Measurements from ENCODE around the gene KCNIP1. TPM values are rescaled to one million over a fixed set of nuclear protein-coding genes. Genes with fewer than 3 reads are reported as not detected.

KCNIP1 gene
- total RNA-seq, 1 donor from 2014 or later, result 0.45 TPM

DNA sequence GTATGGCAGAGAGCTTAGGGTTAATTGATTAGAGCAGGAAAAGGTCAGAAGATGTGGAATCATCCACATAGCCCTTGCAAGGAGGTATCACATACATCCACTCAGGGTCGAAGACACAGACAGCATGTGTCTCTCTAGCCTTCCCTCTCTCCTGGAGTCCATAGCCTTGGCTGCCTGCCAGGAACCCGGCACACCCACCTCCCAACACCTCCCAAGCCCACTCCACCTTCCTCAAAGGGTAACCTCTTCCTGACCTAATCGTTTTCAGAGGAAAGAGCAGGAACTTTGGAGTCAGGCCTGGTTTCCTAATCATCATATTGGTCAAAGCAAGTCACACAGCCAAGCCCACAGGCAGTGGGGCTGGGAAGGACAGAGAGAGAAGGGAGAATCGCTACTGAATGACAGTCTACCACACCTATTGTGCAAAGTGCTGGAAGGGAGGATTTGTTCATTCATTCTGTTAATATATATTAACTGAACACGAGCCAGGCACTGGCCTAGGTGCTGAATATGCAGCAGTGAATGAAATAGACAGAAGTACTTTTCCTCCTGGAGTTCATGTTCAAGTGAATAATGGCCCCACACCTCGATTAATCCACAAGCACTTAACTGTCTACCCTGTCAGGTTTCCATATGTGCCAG is 107.8 kb downstream of the KCNIP1 start:
- no peak for FAIRE-seq

DNA sequence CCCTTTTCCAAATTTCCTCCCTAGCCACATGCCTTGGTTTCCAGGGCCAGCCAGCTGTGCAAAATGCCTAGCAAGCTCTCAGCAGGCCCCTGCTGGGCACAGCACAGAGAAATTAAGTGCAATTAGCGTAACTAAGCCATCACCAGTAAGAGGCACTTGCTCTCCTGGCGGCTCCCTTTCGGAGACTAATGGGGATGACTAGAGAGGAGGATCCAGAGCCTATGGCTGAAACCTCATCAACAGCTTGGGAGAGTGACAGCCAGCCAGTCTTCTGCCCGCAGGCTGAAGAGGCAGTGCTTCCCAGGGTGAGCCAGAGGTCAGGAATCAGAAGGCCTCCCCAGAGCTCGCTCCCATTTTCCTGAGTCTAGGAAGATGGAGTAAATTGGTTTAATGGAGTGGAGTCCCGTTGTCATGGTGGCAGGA is 108.4 kb downstream of the KCNIP1 start:
- H3K27me3 ChIP-seq (ENCODE audit: insufficient read depth, low read length), result peaks cover 1% of the 10 kb centered on the region
- Mint-ChIP-seq H3K27me3 (ENCODE audit: low read depth, unreplicated experiment) (peaks cover 46% of the 10 kb centered on the region), H3K36me3 (ENCODE audit: low read depth, unreplicated experiment) (no peaks in the 10 kb centered on the region), H3K9me3 (ENCODE audit: unreplicated experiment) (no peaks in the 10 kb centered on the region), H3K4me3 (ENCODE audit: unreplicated experiment) (no peak overlapping the region), H3K4me1 (ENCODE audit: low read depth, unreplicated experiment) (peaks cover 8% of the 10 kb centered on the region), H3K27ac (ENCODE audit: unreplicated experiment) (no peak overlapping the region)
- FAIRE-seq (no peak), DNase-seq (ENCODE audit: low read depth) (no peak)
- peaks cover 8% of the 10 kb centered on the region for H3K4me1 ChIP-seq (ENCODE audit: insufficient read depth, low read length)
- H3K9ac ChIP-seq (ENCODE audit: low read length), result no peak overlapping the region
- no peaks in the 10 kb centered on the region for H4K20me1 ChIP-seq (ENCODE audit: insufficient read depth, low read length)
- no peaks in the 10 kb centered on the region for H3K36me3 ChIP-seq (ENCODE audit: insufficient read depth, low read length)
- H3K4me3 ChIP-seq (ENCODE audit: insufficient read depth, low read depth, low read length), result no peak overlapping the region
- H3K79me2 ChIP-seq (ENCODE audit: insufficient read depth, low read length), result no peaks in the 10 kb centered on the region
- H2AFZ ChIP-seq (ENCODE audit: low read depth, low read length), result no peak overlapping the region
- H3K4me2 ChIP-seq (ENCODE audit: low read length), result no peak overlapping the region
- H3K27ac ChIP-seq (ENCODE audit: low read depth, low read length), result no peak overlapping the region
- no peaks in the 10 kb centered on the region for H3K9me3 ChIP-seq (ENCODE audit: insufficient read depth, low read depth, low read length)
- TF ChIP-seq CTCF (IDR thresholded peaks at IDR 0.05; ENCODE audit: insufficient read depth, low read depth, low read length) (no peak), EZH2 (IDR thresholded peaks at IDR 0.05; ENCODE audit: insufficient read depth, low read length) (no peak)

More for the DNA sequence above, 107.8 kb downstream of the KCNIP1 start:
- H3K4me1 ChIP-seq (ENCODE audit: insufficient read depth, low read length), result peaks cover 8% of the 10 kb centered on the region
- H3K27me3 ChIP-seq (ENCODE audit: insufficient read depth, low read length), result no peaks in the 10 kb centered on the region
- peaks cover 8% of the 10 kb centered on the region for H3K4me1 Mint-ChIP-seq (ENCODE audit: low read depth, unreplicated experiment)
- H3K4me3 Mint-ChIP-seq (ENCODE audit: unreplicated experiment), result no peak overlapping the region
- H4K20me1 ChIP-seq (ENCODE audit: insufficient read depth, low read length), result no peaks in the 10 kb centered on the region
- no peak overlapping the region for H3K27ac Mint-ChIP-seq (ENCODE audit: unreplicated experiment)
- no peaks in the 10 kb centered on the region for H3K36me3 Mint-ChIP-seq (ENCODE audit: low read depth, unreplicated experiment)
- DNase-seq (ENCODE audit: low read depth), result no peak
- H3K9me3 Mint-ChIP-seq (ENCODE audit: unreplicated experiment), result peaks cover 2% of the 10 kb centered on the region
- no peak overlapping the region for H3K27ac ChIP-seq (ENCODE audit: low read depth, low read length)
- H3K9me3 ChIP-seq (ENCODE audit: insufficient read depth, low read depth, low read length), result no peaks in the 10 kb centered on the region
- H3K79me2 ChIP-seq (ENCODE audit: insufficient read depth, low read length), result no peaks in the 10 kb centered on the region
- no peak overlapping the region for H3K4me3 ChIP-seq (ENCODE audit: insufficient read depth, low read depth, low read length)
- no peaks in the 10 kb centered on the region for H3K36me3 ChIP-seq (ENCODE audit: insufficient read depth, low read length)
- peaks cover 47% of the 10 kb centered on the region for H3K27me3 Mint-ChIP-seq (ENCODE audit: low read depth, unreplicated experiment)
- H2AFZ ChIP-seq (ENCODE audit: low read depth, low read length), result no peak overlapping the region
- no peak overlapping the region for H3K9ac ChIP-seq (ENCODE audit: low read length)
- TF ChIP-seq EZH2 (IDR thresholded peaks at IDR 0.05; ENCODE audit: insufficient read depth, low read length) (no peak), CTCF (IDR thresholded peaks at IDR 0.05; ENCODE audit: insufficient read depth, low read depth, low read length) (no peak)
- no peak overlapping the region for H3K4me2 ChIP-seq (ENCODE audit: low read length)

- peaks cover 4% of the 10 kb centered on the region for H3K27me3 ChIP-seq (ENCODE audit: insufficient read depth, low read length)
- TF ChIP-seq EZH2 (IDR thresholded peaks at IDR 0.05; ENCODE audit: insufficient read depth, low read length) (no peak), CTCF (IDR thresholded peaks at IDR 0.05; ENCODE audit: insufficient read depth, low read depth, low read length) (no peak)
- H3K36me3 ChIP-seq (ENCODE audit: insufficient read depth, low read length), result no peaks in the 10 kb centered on the region
- no peaks in the 10 kb centered on the region for H4K20me1 ChIP-seq (ENCODE audit: insufficient read depth, low read length)
- no peak for DNase-seq (ENCODE audit: low read depth)
- H3K4me3 ChIP-seq (ENCODE audit: insufficient read depth, low read depth, low read length), result no peak overlapping the region
- Mint-ChIP-seq H3K27ac (ENCODE audit: unreplicated experiment) (no peak overlapping the region), H3K27me3 (ENCODE audit: low read depth, unreplicated experiment) (peaks cover 38% of the 10 kb centered on the region), H3K4me3 (ENCODE audit: unreplicated experiment) (no peak overlapping the region), H3K9me3 (ENCODE audit: unreplicated experiment) (no peaks in the 10 kb centered on the region), H3K36me3 (ENCODE audit: low read depth, unreplicated experiment) (no peaks in the 10 kb centered on the region), H3K4me1 (ENCODE audit: low read depth, unreplicated experiment) (peaks cover 8% of the 10 kb centered on the region)
- H3K4me1 ChIP-seq (ENCODE audit: insufficient read depth, low read length), result peaks cover 8% of the 10 kb centered on the region
- H2AFZ ChIP-seq (ENCODE audit: low read depth, low read length), result no peak overlapping the region
- no peak overlapping the region for H3K27ac ChIP-seq (ENCODE audit: low read depth, low read length)
- no peak for FAIRE-seq
- H3K4me2 ChIP-seq (ENCODE audit: low read length), result no peak overlapping the region
- H3K9me3 ChIP-seq (ENCODE audit: insufficient read depth, low read depth, low read length), result no peaks in the 10 kb centered on the region
- H3K9ac ChIP-seq (ENCODE audit: low read length), result no peak overlapping the region
- no peaks in the 10 kb centered on the region for H3K79me2 ChIP-seq (ENCODE audit: insufficient read depth, low read length)
These were observed 110.3 kb downstream of the KCNIP1 start for GRCh38 chr5:170614065-170614490.
